CD14-positive monocyte (primary cell): ENCODE results near the gene CPD. TPM values are rescaled to one million over a fixed set of nuclear protein-coding genes. Genes with fewer than 3 reads are reported as not detected.

Experiments
- DNase-seq, 3 donors: peaks; one replicate each; pipeline ENCODE4 v3.0.0-alpha.2; 2011 to 2022
- H2AFZ ChIP-seq: 2 replicates; pipeline ENCODE4 v1.6.0; 2012; ENCODE audit warnings: mild to moderate bottlenecking, low read depth, low read length, inconsistent platforms; ENCODE audit not compliant: insufficient read depth, poor library complexity, severe bottlenecking
- H3K27ac ChIP-seq, 2 donors: 1 replicate in 1 of 2; 2 replicates in 1 of 2; pipeline ENCODE4 v1.5.1; 2012 to 2013; ENCODE audit warnings: low read length in 2 of 2, control low read depth in 1 of 2, inconsistent platforms in 1 of 2, low read depth in 1 of 2, mild to moderate bottlenecking in 1 of 2
- H3K27me3 ChIP-seq, 2 donors: one replicate each; pipeline versions ENCODE4 v1.6.0 to v1.6.1; 2011 to 2013; ENCODE audit warnings: low read length in 2 of 2; ENCODE audit not compliant: control insufficient read depth in 2 of 2, insufficient read depth in 2 of 2
- H3K36me3 ChIP-seq, 2 donors: replicated peaks in 1 of 2; 1 replicate in 1 of 2; 2 replicates in 1 of 2; pipeline versions ENCODE4 v1.5.1 to v1.6.1; 2012 to 2013; ENCODE audit warnings: low read length in 2 of 2, control low read depth in 1 of 2, inconsistent platforms in 1 of 2, mild to moderate bottlenecking in 1 of 2; ENCODE audit not compliant: insufficient read depth in 2 of 2, control insufficient read depth in 1 of 2
- H3K4me1 ChIP-seq, 2 donors: 1 replicate in 1 of 2; 2 replicates in 1 of 2; pipeline versions ENCODE4 v1.5.1 to v1.6.1; 2012 to 2013; ENCODE audit warnings: low read length in 2 of 2, control low read depth in 1 of 2, inconsistent platforms in 1 of 2, mild to moderate bottlenecking in 1 of 2, moderate library complexity in 1 of 2; ENCODE audit not compliant: insufficient read depth in 2 of 2, control insufficient read depth in 1 of 2
- H3K4me2 ChIP-seq: replicated peaks from 2 replicates; pipeline ENCODE3; 2012; ENCODE audit warnings: low read length, moderate library complexity, mild to moderate bottlenecking; ENCODE audit not compliant: poor library complexity, severe bottlenecking; ENCODE audit errors: extremely low read depth
- H3K4me3 ChIP-seq, 3 experiments: fragments of 200-600 bp in 1 of 3; sonication (generic) in 1 of 3; replicated peaks in 1 of 3; 1 replicate in 2 of 3; 2 replicates in 1 of 3; pipeline ENCODE4 v1.5.1; 2011 to 2013; ENCODE audit warnings: low read length in 3 of 3, mild to moderate bottlenecking in 3 of 3, control low read depth in 2 of 3, low read depth in 2 of 3, inconsistent platforms in 1 of 3, moderate library complexity in 1 of 3
- H3K79me2 ChIP-seq: 2 replicates; pipeline ENCODE4 v1.6.0; 2012; ENCODE audit warnings: mild to moderate bottlenecking, control low read depth, inconsistent platforms, low read length, moderate library complexity; ENCODE audit not compliant: insufficient read depth
- H3K9ac ChIP-seq: 2 replicates; pipeline ENCODE4 v1.6.0; 2017; ENCODE audit warnings: low read length, mild to moderate bottlenecking; ENCODE audit not compliant: insufficient read depth, poor library complexity, severe bottlenecking
- H3K9me3 ChIP-seq, 2 donors: replicated peaks in 1 of 2; 1 replicate in 1 of 2; 2 replicates in 1 of 2; pipeline versions ENCODE4 v1.5.1 to v1.6.1; 2012 to 2013; ENCODE audit warnings: low read length in 2 of 2, control low read depth in 1 of 2; ENCODE audit not compliant: control insufficient read depth in 1 of 2, insufficient read depth in 1 of 2
- H4K20me1 ChIP-seq: 2 replicates; pipeline ENCODE4 v1.6.0; 2012; ENCODE audit warnings: mild to moderate bottlenecking, low read length, control low read depth, moderate library complexity; ENCODE audit not compliant: insufficient read depth
- H3K27ac Mint-ChIP-seq, 7 donors: one replicate each; pipeline ENCODE4 v1.8.0; 2020; ENCODE audit warnings: mild to moderate bottlenecking in 7 of 7, mixed read lengths in 7 of 7, moderate library complexity in 6 of 7, inconsistent platforms in 2 of 7
- H3K27me3 Mint-ChIP-seq, 3 donors: one replicate each; pipeline ENCODE4 v1.8.0; 2021 to 2022; ENCODE audit warnings: low read depth in 3 of 3, mild to moderate bottlenecking in 3 of 3, mixed read lengths in 3 of 3, moderate library complexity in 3 of 3, inconsistent platforms in 1 of 3
- H3K36me3 Mint-ChIP-seq, 2 donors: one replicate each; pipeline ENCODE4 v1.8.0; 2020; ENCODE audit warnings: mixed read lengths in 2 of 2, inconsistent platforms in 1 of 2, mild to moderate bottlenecking in 1 of 2
- H3K4me1 Mint-ChIP-seq: one replicate; pipeline ENCODE4 v1.8.0; 2020; ENCODE audit warnings: mild to moderate bottlenecking, mixed read lengths
- H3K4me3 Mint-ChIP-seq, 2 donors: one replicate each; pipeline ENCODE4 v1.8.0; 2020; ENCODE audit warnings: mild to moderate bottlenecking in 2 of 2, mixed read lengths in 2 of 2, moderate library complexity in 1 of 2
- H3K9me3 Mint-ChIP-seq, 7 donors: one replicate each; pipeline ENCODE4 v1.8.0; 2020 to 2022; ENCODE audit warnings: mixed read lengths in 7 of 7, mild to moderate bottlenecking in 6 of 7, moderate library complexity in 6 of 7, inconsistent platforms in 2 of 7
- CTCF ChIP-seq: fragments of 200-600 bp; IDR thresholded peaks from one replicate; pipeline ENCODE4 v1.8.0; 2022; ENCODE audit warnings: antibody characterized with exemption, mild to moderate bottlenecking
- WGBS: methylation state at CpG from one replicate; pipeline ENCODE4 v1.1.5; 2013; ENCODE audit warnings: missing lambda C conversion rate; ENCODE audit not compliant: insufficient coverage; 5-methylcytosine and 5-hydroxymethylcytosine counted together
- intact Hi-C, 2 donors: fragments of 100-400 bp; cut with micrococcal nuclease; formaldehyde crosslinking; loops; one replicate each; pipeline versions ENCODE4 v1.15.0 to v1.15.1; 2023
- polyA plus RNA-seq, 3 donors: library from polyadenylated mRNA; depleted of rRNA in 1 of 3; unstranded in 2 of 3; stranded (reverse) in 1 of 3; fragments of 300-500 nt in 2 of 3; fragments of >200 nt in 1 of 3; fragmentation: Illumina TruSeq in 2 of 3; gene quantifications; 1 replicate in 2 of 3; 2 replicates in 1 of 3; pipeline ENCODE4 v1.2.3, GENCODE V29; 2012 to 2021

CPD gene
- polyA plus RNA-seq, 3 donors = 9.2 to 47.0 (median 32.2) TPM

GRCh38 chr17:30395398-30396022 is 16.8 kb downstream of the CPD start:
- intact Hi-C loops = no loop called here
- H3K9me3 Mint-ChIP-seq = peaks cover 0 to 2% (median 0%) of the 10 kb centered on the region in 7 donors
- H3K27ac Mint-ChIP-seq = no peak overlapping the region
- peaks cover 11% of the 10 kb centered on the region for H3K4me1 Mint-ChIP-seq
- no peak overlapping the region for H2AFZ ChIP-seq
- peaks cover 0 to 1% of the 10 kb centered on the region in 2 donors for H3K9me3 ChIP-seq
- H3K36me3 Mint-ChIP-seq = peaks cover 43 to 46% of the 10 kb centered on the region in 2 donors
- H3K79me2 ChIP-seq = peaks cover 65% of the 10 kb centered on the region
- no peak overlapping the region for H3K4me2 ChIP-seq
- no peak overlapping the region for H3K4me3 Mint-ChIP-seq
- no peak for TF ChIP-seq CTCF
- H3K36me3 ChIP-seq = peaks cover 20 to 39% of the 10 kb centered on the region in 2 donors
- H3K9ac ChIP-seq = no peak overlapping the region
- no CpG with 5 or more reads among the region's 2 CpGs for WGBS
- peaks cover 27% of the 10 kb centered on the region for H4K20me1 ChIP-seq
- H3K27me3 ChIP-seq = no peaks in the 10 kb centered on the region
- H3K27me3 Mint-ChIP-seq = peaks cover 0 to 1% (median 0%) of the 10 kb centered on the region in 3 donors
- no peak overlapping the region for H3K27ac ChIP-seq
- H3K4me1 ChIP-seq = peaks cover 0 to 2% of the 10 kb centered on the region in 2 donors
- no peak for DNase-seq
- no peak overlapping the region for H3K4me3 ChIP-seq

- H3K4me1 ChIP-seq = no peaks in the 10 kb centered on the region
- peaks cover 10% of the 10 kb centered on the region for H3K4me1 Mint-ChIP-seq
- no peak overlapping the region for H3K27ac Mint-ChIP-seq
- H3K4me3 ChIP-seq = no peak overlapping the region
- no peak overlapping the region for H3K4me2 ChIP-seq
- peaks cover 20 to 37% of the 10 kb centered on the region in 2 donors for H3K36me3 ChIP-seq
- H3K4me3 Mint-ChIP-seq = no peak overlapping the region
- peaks cover 29% of the 10 kb centered on the region for H4K20me1 ChIP-seq
- H3K9me3 ChIP-seq = peaks cover 4 to 7% of the 10 kb centered on the region in 2 donors
- H3K9me3 Mint-ChIP-seq = peaks cover 4 to 8% (median 4%) of the 10 kb centered on the region in 7 donors
- peaks cover 58% of the 10 kb centered on the region for H3K79me2 ChIP-seq
- no peak for TF ChIP-seq CTCF
- peaks cover 0 to 5% (median 1%) of the 10 kb centered on the region in 3 donors for H3K27me3 Mint-ChIP-seq
- peaks cover 37 to 41% of the 10 kb centered on the region in 2 donors for H3K36me3 Mint-ChIP-seq
- no peak overlapping the region for H3K9ac ChIP-seq
- no CpG with 5 or more reads among the region's 1 CpG for WGBS
- no peak overlapping the region for H2AFZ ChIP-seq
- H3K27me3 ChIP-seq = no peaks in the 10 kb centered on the region
- DNase-seq = no peak
- H3K27ac ChIP-seq = no peak overlapping the region
- intact Hi-C loops = no loop called here
Measured at GRCh38 chr17:30396129-30396528, 17.4 kb downstream of the CPD start.
